ENCODE data around the gene PES1. TPM values are rescaled to one million over a fixed set of nuclear protein-coding genes. Genes with fewer than 3 reads are reported as not detected.
A peak's percentile ranks its signal among the peaks of the same experiment; 100 is the strongest.
"Not testable (repeated sequence)": the region's sequence is repeated elsewhere in the genome, so short reads cannot be mapped to it uniquely, and the experiment has no call there.

Gene PES1
- total and polyA plus RNA-seq, 3 donors from 2014 or later, result 80.3 to 99.4 (median 96.5) TPM

DNA sequence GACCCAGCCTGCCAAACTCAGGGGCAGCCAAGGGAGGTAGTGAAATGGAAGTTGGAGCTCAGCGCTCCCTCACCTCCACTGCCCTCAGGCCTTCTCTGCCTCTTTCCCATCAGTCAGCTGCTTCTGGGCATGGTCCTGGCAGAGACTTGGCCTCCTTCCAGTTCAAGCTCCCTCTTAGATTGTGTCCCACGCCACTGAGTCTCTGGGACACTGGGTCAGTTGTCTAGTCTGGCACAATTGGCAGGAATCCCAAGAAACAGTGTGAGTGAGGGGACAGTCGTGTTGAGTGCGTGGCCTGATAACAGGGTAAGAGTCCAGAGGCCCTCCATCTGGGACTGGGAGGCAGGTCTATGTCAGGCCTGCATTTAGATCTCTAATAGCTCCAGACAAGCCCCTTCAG, 36.8 kb upstream of the PES1 start:
- peak; percentile 56 for DNase-seq
- Histone ChIP-seq H3K27ac (no peak overlapping the region), H3K27me3 (no peaks in the 10 kb centered on the region), H3K4me3 (no peak overlapping the region), H3K9me3 (no peaks in the 10 kb centered on the region), H3K36me3 (ENCODE audit: low read depth, missing control alignments) (no peaks in the 10 kb centered on the region), H3K4me1 (no peaks in the 10 kb centered on the region)
- TF ChIP-seq, protein P1, sequence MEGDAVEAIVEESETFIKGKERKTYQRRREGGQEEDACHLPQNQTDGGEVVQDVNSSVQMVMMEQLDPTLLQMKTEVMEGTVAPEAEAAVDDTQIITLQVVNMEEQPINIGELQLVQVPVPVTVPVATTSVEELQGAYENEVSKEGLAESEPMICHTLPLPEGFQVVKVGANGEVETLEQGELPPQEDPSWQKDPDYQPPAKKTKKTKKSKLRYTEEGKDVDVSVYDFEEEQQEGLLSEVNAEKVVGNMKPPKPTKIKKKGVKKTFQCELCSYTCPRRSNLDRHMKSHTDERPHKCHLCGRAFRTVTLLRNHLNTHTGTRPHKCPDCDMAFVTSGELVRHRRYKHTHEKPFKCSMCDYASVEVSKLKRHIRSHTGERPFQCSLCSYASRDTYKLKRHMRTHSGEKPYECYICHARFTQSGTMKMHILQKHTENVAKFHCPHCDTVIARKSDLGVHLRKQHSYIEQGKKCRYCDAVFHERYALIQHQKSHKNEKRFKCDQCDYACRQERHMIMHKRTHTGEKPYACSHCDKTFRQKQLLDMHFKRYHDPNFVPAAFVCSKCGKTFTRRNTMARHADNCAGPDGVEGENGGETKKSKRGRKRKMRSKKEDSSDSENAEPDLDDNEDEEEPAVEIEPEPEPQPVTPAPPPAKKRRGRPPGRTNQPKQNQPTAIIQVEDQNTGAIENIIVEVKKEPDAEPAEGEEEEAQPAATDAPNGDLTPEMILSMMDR (IDR thresholded peaks at IDR 0.05), result no peak
- no peak for TF ChIP-seq POLR2A (IDR thresholded peaks at IDR 0.05)
- intact Hi-C loops (cut with DNase I; ENCODE audit: low total_unique reads), result no loop called here
- WGBS, 2 donors, result 57 to 76% methylated on average over 2 to 4 of the region's 4 CpGs

DNA sequence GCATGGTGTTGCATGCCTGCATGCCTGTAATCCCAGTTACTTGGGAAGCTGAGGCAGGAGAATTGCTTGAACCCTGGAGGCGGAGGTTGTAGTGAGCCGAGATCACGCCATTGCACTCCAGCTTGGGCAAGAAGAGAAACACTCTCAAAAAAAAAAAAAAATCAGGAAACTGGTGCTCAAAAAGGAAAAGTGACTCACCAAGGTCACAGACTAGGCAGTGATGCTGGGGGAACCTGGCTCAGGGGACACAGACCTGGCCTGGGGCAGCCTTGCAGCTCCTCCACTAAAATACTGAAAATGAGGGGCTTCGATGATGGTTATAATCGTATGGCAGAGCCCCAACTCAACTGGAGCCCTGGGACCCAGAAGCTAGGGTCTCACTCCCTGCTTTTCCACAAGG, 35.8 kb upstream of the PES1 start:
- DNase-seq, result no peak
- WGBS, 2 donors, result 86 to 94% methylated on average over 5 of the region's 5 CpGs
- Histone ChIP-seq H3K9me3 (no peaks in the 10 kb centered on the region), H3K4me3 (no peak overlapping the region), H3K4me1 (no peaks in the 10 kb centered on the region), H3K27me3 (no peaks in the 10 kb centered on the region), H3K36me3 (ENCODE audit: low read depth, missing control alignments) (no peaks in the 10 kb centered on the region), H3K27ac (no peak overlapping the region)
- intact Hi-C loops (cut with DNase I; ENCODE audit: low total_unique reads), result no loop called here
- TF ChIP-seq, protein P1 (IDR thresholded peaks at IDR 0.05), result no peak
- TF ChIP-seq POLR2A (IDR thresholded peaks at IDR 0.05), result no peak

DNA sequence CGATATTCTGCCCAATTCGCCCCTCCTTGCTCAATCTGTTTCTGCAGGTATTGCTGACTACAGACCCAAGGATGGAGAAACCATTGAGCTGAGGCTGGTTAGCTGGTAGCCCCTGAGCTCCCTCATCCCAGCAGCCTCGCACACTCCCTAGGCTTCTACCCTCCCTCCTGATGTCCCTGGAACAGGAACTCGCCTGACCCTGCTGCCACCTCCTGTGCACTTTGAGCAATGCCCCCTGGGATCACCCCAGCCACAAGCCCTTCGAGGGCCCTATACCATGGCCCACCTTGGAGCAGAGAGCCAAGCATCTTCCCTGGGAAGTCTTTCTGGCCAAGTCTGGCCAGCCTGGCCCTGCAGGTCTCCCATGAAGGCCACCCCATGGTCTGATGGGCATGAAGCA, 34.7 kb upstream of the PES1 start:
- intact Hi-C loops (cut with DNase I; ENCODE audit: low total_unique reads), result no loop called here
- Histone ChIP-seq H3K27ac (no peak overlapping the region), H3K9me3 (no peaks in the 10 kb centered on the region), H3K27me3 (no peaks in the 10 kb centered on the region), H3K36me3 (ENCODE audit: low read depth, missing control alignments) (no peaks in the 10 kb centered on the region), H3K4me3 (no peak overlapping the region), H3K4me1 (no peaks in the 10 kb centered on the region)
- 91 to 97% methylated on average over 4 to 5 of the region's 5 CpGs for WGBS, 2 donors
- TF ChIP-seq POLR2A (IDR thresholded peaks at IDR 0.05), result no peak
- TF ChIP-seq, protein P1 (IDR thresholded peaks at IDR 0.05), result no peak
- DNase-seq, result no peak

DNA sequence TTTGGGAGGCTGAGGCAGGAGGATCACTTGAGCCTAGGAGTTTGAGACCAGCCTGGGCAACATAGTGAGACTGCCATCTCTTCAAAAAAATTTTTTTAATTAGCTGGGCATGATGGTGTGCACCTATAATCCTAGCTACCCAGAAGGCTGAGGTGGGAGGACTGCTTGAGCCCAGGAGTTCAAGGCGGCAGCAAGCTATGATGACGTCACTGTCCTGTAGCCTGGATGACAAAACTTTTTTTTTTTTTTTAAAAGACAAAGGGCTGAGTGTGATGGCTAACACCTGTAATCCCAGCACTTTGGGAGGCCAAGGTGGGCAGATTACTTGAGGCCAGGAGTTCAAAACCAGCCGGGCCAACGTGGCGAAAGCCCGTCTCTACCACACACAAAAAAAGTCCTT, 28.2 kb upstream of the PES1 start:
- DNase-seq; H3K27ac ChIP-seq; intact Hi-C loops (cut with DNase I; ENCODE audit: low total_unique reads); H3K9me3 ChIP-seq; H3K4me1 ChIP-seq; H3K36me3 ChIP-seq (ENCODE audit: low read depth, missing control alignments); H3K4me3 ChIP-seq; H3K27me3 ChIP-seq: not testable (repeated sequence)
- WGBS, 2 donors, result 94 to 97% methylated on average over 6 of the region's 6 CpGs

DNA sequence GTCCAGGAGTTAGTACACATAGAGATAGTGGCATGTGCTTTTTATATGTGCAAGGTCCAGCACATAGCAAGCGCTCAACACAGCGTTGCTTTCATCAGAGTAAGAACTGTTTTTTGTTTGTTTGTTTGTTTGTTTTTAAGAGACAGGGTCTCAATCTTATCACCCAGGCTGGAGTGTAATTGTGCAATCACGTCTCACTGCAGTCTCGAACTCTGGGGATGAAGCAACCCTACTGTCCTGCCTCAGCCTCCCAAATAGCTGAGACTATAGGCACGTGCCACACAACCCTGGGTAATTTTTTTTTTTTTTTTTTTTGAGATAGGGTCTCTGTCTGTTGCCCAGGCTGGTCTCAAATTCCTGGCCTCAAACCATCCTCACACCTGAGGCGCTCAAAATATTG, 26.1 kb upstream of the PES1 start:
- Histone ChIP-seq H3K4me3 (no peak overlapping the region), H3K27ac (no peak overlapping the region), H3K36me3 (ENCODE audit: low read depth, missing control alignments) (no peaks in the 10 kb centered on the region), H3K4me1 (no peaks in the 10 kb centered on the region), H3K27me3 (no peaks in the 10 kb centered on the region), H3K9me3 (no peaks in the 10 kb centered on the region)
- DNase-seq, result no peak
- TF ChIP-seq POLR2A (IDR thresholded peaks at IDR 0.05), result no peak
- TF ChIP-seq, protein P1 (IDR thresholded peaks at IDR 0.05), result no peak
- intact Hi-C loops (cut with DNase I; ENCODE audit: low total_unique reads), result no loop called here
- WGBS, 2 donors, result 93 to 94% methylated on average over 6 of the region's 6 CpGs

Measured in testis (tissue), 3 donors.